Measurements from ENCODE around the gene SIRT3.

DNA sequence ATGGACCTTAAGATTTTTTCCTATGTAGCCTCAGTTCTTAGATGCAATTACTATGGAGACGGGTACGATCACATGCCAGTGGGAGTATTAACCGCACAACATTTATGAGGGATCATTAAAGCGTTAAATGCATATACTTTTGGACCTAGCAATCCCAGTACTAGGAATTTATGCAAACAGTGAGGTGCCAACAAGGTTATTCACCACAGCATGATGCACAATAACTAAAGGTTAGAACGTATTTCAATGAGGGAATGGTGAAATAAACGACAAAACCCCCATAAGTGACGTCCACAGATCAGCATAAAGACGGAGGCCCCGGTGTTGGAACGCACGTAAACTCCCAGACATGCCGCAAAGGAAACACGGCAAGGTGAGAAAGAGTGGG lies 539 bp downstream of the SIRT3 start:
- TF ChIP-seq POLR2A (IDR thresholded peaks at IDR 0.05; ENCODE audit: low read length), result no peak
- no peak for TF ChIP-seq GATA1 (IDR thresholded peaks at IDR 0.05; ENCODE audit: low read depth, low read length)

All from erythroblast (primary cell).